B cell (primary cell): ENCODE measurements around the gene CCM2.

Experiments
- CTCF ChIP-seq: fragments of 200-600 bp; IDR thresholded peaks from one replicate; pipeline ENCODE4 v1.8.0; 2022; ENCODE audit warnings: antibody characterized with exemption, mild to moderate bottlenecking
- EZH2 ChIP-seq: IDR thresholded peaks from 2 replicates; pipeline ENCODE4 v1.6.1; 2012; ENCODE audit warnings: borderline replicate concordance, low read depth, mild to moderate bottlenecking, moderate library complexity, low read length; ENCODE audit not compliant: insufficient read depth, poor library complexity, severe bottlenecking

DNA sequence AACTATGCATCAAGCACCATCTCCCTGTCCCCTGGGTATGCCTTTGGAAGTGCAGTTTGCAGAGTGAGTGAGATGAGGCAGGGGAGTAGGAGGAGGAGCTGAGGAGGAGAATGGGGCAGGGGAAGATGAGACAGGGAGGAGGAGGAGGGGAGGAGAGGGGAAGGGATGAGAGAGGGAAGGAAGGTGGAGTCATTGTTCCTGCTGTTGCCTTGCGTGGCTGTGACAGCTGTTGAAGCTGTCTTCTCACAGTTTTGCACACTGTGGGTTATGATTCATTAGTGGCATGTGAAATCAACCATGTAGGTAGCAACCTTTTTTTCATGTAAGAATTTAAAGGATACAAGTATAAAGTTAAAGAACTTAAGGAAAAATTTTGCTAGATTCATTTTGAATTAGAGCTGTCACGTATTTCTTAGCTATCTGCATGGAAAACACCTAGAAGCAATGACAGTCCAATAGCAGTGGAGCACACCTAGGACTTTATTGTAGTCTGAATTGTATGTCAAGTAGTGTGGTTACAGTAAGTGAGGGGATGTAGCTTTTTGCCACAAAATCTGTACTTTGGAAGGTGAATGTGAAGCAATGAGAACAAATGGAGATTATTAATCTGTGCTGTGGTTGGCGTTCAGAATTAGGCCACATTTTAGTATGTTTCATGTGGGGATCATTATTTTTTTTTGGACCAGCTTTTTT lies 21.7 kb downstream of the CCM2 start:
- TF ChIP-seq CTCF = no peak
- TF ChIP-seq EZH2 = no peak
